Colonic mucosa (tissue), 4 donors: ENCODE measurements around the gene ESYT3. TPM values are rescaled to one million over a fixed set of nuclear protein-coding genes. Genes with fewer than 3 reads are reported as not detected.

Experiments used
- DNase-seq: peaks from one replicate; pipeline ENCODE4 v3.0.0-alpha.2; 2020
- H3K27ac ChIP-seq: fragments of 200-600 bp; one replicate; pipeline ENCODE4 v1.8.0; 2021
- H3K27me3 ChIP-seq: fragments of 200-600 bp; one replicate; pipeline ENCODE4 v1.8.0; 2021
- H3K36me3 ChIP-seq: fragments of 200-600 bp; one replicate; pipeline ENCODE4 v1.8.0; 2021
- H3K4me1 ChIP-seq: fragments of 200-600 bp; one replicate; pipeline ENCODE4 v1.8.0; 2021; ENCODE audit warnings: mild to moderate bottlenecking
- H3K4me3 ChIP-seq: fragments of 200-600 bp; one replicate; pipeline ENCODE4 v1.8.0; 2021
- H3K9ac ChIP-seq, 2 donors: one replicate each; pipeline ENCODE4 v1.7.0; 2013; ENCODE audit warnings: control low read depth in 2 of 2, low read depth in 2 of 2, low read length in 2 of 2
- H3K9me3 ChIP-seq: fragments of 200-600 bp; one replicate; pipeline ENCODE4 v1.8.0; 2021
- CTCF ChIP-seq: fragments of 200-600 bp; IDR thresholded peaks from one replicate; pipeline ENCODE4 v1.8.0; 2022; ENCODE audit warnings: antibody characterized with exemption, mild to moderate bottlenecking
- intact Hi-C: fragments of 100-400 bp; cut with DNase I; formaldehyde crosslinking; loops from one replicate; pipeline ENCODE4 v1.14.1; 2022
- total RNA-seq, 2 donors: library from RNA; stranded (reverse); fragmentation: NEBNext Ultra II Directional in 1 of 2; extraction: Animal tissue kit (Norgen Biotek cat#: 25700) in 1 of 2; gene quantifications; one replicate each; pipeline ENCODE4 v1.2.1, GENCODE V29; 2021
- donor health status: healthy.
- donor health status: DM: no; HTN: no; CAD: no.
- donor health status: DM: no; HTN: no; CAD: no.

The ESYT3 gene
- total RNA-seq, 2 donors from 2014 or later, result 0.89 to 1.2 TPM

- no peaks in the 10 kb centered on the region for H3K4me1 ChIP-seq
- no peaks in the 10 kb centered on the region for H3K9me3 ChIP-seq
- H3K9ac ChIP-seq, result no peak overlapping the region
- no peak overlapping the region for H3K27ac ChIP-seq
- no peak for TF ChIP-seq CTCF
- H3K27me3 ChIP-seq, result no peaks in the 10 kb centered on the region
- no peaks in the 10 kb centered on the region for H3K36me3 ChIP-seq
- intact Hi-C loops, result no loop called here
- DNase-seq, result no peak
- no peak overlapping the region for H3K4me3 ChIP-seq
These were observed 62.6 kb downstream of the ESYT3 start for GRCh38 chr3:138497021-138497420.

GRCh38 chr3:138497851-138498250, 63.4 kb downstream of the ESYT3 start:
- TF ChIP-seq CTCF, result no peak
- Histone ChIP-seq H3K36me3 (no peaks in the 10 kb centered on the region), H3K9ac (no peak overlapping the region), H3K4me1 (no peaks in the 10 kb centered on the region), H3K27me3 (no peaks in the 10 kb centered on the region), H3K27ac (no peak overlapping the region), H3K4me3 (no peak overlapping the region), H3K9me3 (no peaks in the 10 kb centered on the region)
- no peak for DNase-seq
- intact Hi-C loops, result no loop called here

GRCh38 chr3:138498991-138499390, 64.6 kb downstream of the ESYT3 start:
- Histone ChIP-seq H3K9me3 (no peaks in the 10 kb centered on the region), H3K27ac (no peak overlapping the region), H3K4me3 (no peak overlapping the region), H3K27me3 (no peaks in the 10 kb centered on the region), H3K4me1 (no peaks in the 10 kb centered on the region), H3K9ac (no peak overlapping the region), H3K36me3 (no peaks in the 10 kb centered on the region)
- no peak for DNase-seq
- no peak for TF ChIP-seq CTCF
- intact Hi-C loops, result no loop called here

GRCh38 chr3:138507524-138507923, 73.1 kb downstream of the ESYT3 start:
- TF ChIP-seq CTCF, result no peak
- Histone ChIP-seq H3K36me3 (no peaks in the 10 kb centered on the region), H3K9me3 (no peaks in the 10 kb centered on the region), H3K4me3 (no peak overlapping the region), H3K9ac (no peak overlapping the region), H3K4me1 (no peaks in the 10 kb centered on the region), H3K27me3 (no peaks in the 10 kb centered on the region), H3K27ac (no peak overlapping the region)
- intact Hi-C loops, result no loop called here
- DNase-seq, result no peak

DNA sequence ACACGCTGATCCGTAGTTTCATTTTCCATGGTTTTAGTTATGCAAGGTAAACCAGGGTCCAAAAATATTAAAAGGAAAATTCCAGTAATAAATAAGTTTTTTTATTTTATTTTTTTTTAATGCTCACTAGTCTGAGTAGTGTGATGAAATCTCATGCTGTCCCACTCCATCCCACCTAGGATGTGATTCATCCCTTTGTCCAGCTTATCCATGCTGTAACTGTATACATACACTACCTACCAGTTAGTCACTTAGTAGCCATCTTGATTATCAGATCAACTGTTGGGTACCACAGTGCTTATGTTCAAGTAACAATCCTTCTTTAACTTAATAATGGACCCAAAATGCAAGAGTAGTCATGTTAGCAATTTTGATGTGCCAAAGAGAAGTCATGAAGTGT, 75.2 kb downstream of the ESYT3 start:
- no peak overlapping the region for H3K9ac ChIP-seq
- intact Hi-C loops, result no loop called here
- H3K36me3 ChIP-seq, result no peaks in the 10 kb centered on the region
- DNase-seq, result no peak
- H3K4me1 ChIP-seq, result no peaks in the 10 kb centered on the region
- H3K4me3 ChIP-seq, result no peak overlapping the region
- TF ChIP-seq CTCF, result no peak
- no peaks in the 10 kb centered on the region for H3K9me3 ChIP-seq
- H3K27me3 ChIP-seq, result no peaks in the 10 kb centered on the region
- no peak overlapping the region for H3K27ac ChIP-seq

- Histone ChIP-seq H3K9ac (no peak overlapping the region), H3K27me3 (no peaks in the 10 kb centered on the region), H3K9me3 (no peaks in the 10 kb centered on the region), H3K4me3 (no peak overlapping the region), H3K36me3 (no peaks in the 10 kb centered on the region), H3K4me1 (no peaks in the 10 kb centered on the region), H3K27ac (no peak overlapping the region)
- intact Hi-C loops, result no loop called here
- no peak for TF ChIP-seq CTCF
- no peak for DNase-seq
These were observed 77.5 kb downstream of the ESYT3 start for GRCh38 chr3:138511945-138512344.
